Transverse colon (tissue), 4 donors: Measurements from ENCODE around the gene PUM1. TPM values are rescaled to one million over a fixed set of nuclear protein-coding genes. Genes with fewer than 3 reads are reported as not detected.

ENCODE experiments used
- DNase-seq: peaks from one replicate; pipeline ENCODE4 v3.0.0-alpha.2; 2019
- H3K27ac ChIP-seq, 4 donors: fragments of 200-600 bp; sonication (generic); 2 replicates each; pipeline ENCODE4 v1.5.1; 2016 to 2018; ENCODE audit warnings: inconsistent platforms in 4 of 4
- H3K27me3 ChIP-seq: fragments of 200-600 bp; sonication (generic); 2 replicates; pipeline ENCODE4 v1.5.1; 2017; ENCODE audit warnings: inconsistent platforms
- H3K36me3 ChIP-seq, 4 donors: fragments of 200-600 bp; sonication (generic); 2 replicates each; pipeline ENCODE4 v1.5.1; 2017 to 2019; ENCODE audit warnings: inconsistent platforms in 4 of 4
- H3K4me1 ChIP-seq, 4 donors: fragments of 200-600 bp; sonication (generic); 2 replicates each; pipeline ENCODE4 v1.5.1; 2017 to 2020; ENCODE audit warnings: inconsistent platforms in 4 of 4
- H3K4me3 ChIP-seq, 4 donors: fragments of 200-600 bp; sonication (generic); 1 replicate in 1 of 4; 2 replicates in 3 of 4; pipeline versions ENCODE4 v1.5.1 to v1.6.1; 2017 to 2019; ENCODE audit warnings: inconsistent platforms in 4 of 4
- H3K9me3 ChIP-seq, 2 donors: fragments of 200-600 bp; sonication (generic); 2 replicates each; pipeline ENCODE4 v1.5.1; 2017 to 2019; ENCODE audit warnings: inconsistent platforms in 2 of 2
- EP300 ChIP-seq: sonication (generic); formaldehyde crosslinking; IDR thresholded peaks from one replicate; pipeline ENCODE4 v1.6.1; 2017; ENCODE audit warnings: antibody characterized with exemption, low read depth
- POLR2A ChIP-seq: fragments of 450-650 bp; IDR thresholded peaks from one replicate; pipeline ENCODE4 v1.6.1; 2016; ENCODE audit warnings: antibody characterized with exemption, mild to moderate bottlenecking, moderate library complexity
- POLR2AphosphoS5 ChIP-seq, 3 donors: sonication (generic); formaldehyde crosslinking; IDR thresholded peaks; one replicate each; pipeline ENCODE4 v1.6.1; 2016; ENCODE audit warnings: antibody characterized with exemption in 3 of 3
- WGBS, 2 donors: methylation state at CpG; one replicate each; pipeline ENCODE4 v1.1.5; 2018; ENCODE audit warnings: low coverage in 1 of 2; 5-methylcytosine and 5-hydroxymethylcytosine counted together
- in situ Hi-C, 4 donors: fragments of 200-750 bp; cut with MboI; loops; one replicate each; pipeline versions ENCODE4 v1.15.0 to v1.15.1; 2017; ENCODE audit warnings: low sequenced_read_pairs in 3 of 4, low pct_ligation_motif_present in 1 of 4, low pct_unique_long_range_greater_than_20kb in 1 of 4
- intact Hi-C: fragments of 100-400 bp; cut with DNase I; formaldehyde crosslinking; loops from one replicate; pipeline ENCODE4 v1.15.1; 2023; ENCODE audit warnings: low total_unique reads
- small RNA-seq, 4 donors: library from RNA; depleted of rRNA; stranded (forward); fragments of <200 nt; gene quantifications; one replicate each; pipeline ENCODE3, GENCODE V24; 2016
- total RNA-seq, 4 donors: library from RNA; depleted of rRNA; stranded (reverse); fragments of >200 nt; gene quantifications; one replicate each; pipeline ENCODE4 v1.1.0, GENCODE V29; 2016
- TF ChIP-seq, protein P1 (sequence below), 5 experiments: fragments of 200-600 bp in 3 of 5; fragments of 450-650 bp in 2 of 5; sonication (generic) in 3 of 5; IDR thresholded peaks; 1 replicate in 2 of 5; 2 replicates in 3 of 5; pipeline ENCODE4 v1.5.1; 2016 to 2017; ENCODE audit warnings: antibody characterized with exemption in 5 of 5, inconsistent platforms in 3 of 5, mild to moderate bottlenecking in 2 of 5, moderate library complexity in 1 of 5

The PUM1 gene
- total RNA-seq, 4 donors from 2014 or later: 73.6 to 201 (median 78.5) TPM

DNA sequence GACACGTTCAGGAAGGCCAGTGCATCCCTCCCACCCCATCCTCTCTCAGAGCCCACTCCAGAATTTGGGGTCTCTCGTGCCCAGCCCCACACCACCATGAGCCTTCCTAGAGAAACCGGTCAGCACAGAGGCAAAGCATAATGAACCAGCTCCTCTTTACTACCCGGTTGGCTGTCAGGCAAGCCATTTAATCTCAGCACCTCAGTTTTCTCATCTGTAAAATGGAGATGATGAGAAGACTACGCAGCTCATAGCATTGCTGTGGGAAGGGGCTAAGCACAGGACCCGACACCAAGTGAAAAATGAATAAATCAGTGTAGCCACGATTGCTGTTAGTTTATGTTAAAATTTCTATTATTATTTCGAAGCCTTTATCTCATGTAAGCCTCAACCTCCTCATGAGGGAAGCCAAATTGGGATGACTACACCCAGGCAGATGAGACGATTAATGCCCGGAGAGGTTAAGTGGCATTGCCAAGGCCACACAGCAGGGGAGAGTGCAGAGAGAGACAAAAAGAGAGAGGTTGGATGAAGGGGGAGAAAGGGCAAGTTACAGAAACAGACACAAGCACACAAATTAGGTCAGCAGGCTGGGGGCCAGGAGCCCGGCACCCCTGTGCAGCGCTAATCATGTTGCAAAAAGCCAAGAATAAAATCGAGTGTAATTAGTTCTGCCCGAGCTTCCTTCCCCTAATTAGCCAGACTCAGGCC is 182.7 kb downstream of the PUM1 start:
- no peaks in the 10 kb centered on the region for H3K36me3 ChIP-seq
- intact Hi-C loops: no loop called here
- in situ Hi-C loops: no loop called here
- H3K9me3 ChIP-seq: no peaks in the 10 kb centered on the region
- H3K4me3 ChIP-seq: no peak overlapping the region
- H3K27ac ChIP-seq: peak overlapping the region in 3 of 4 donors; percentile 2 to 83 (median 29)
- 80 to 82% methylated on average over 6 to 14 of the region's 14 CpGs for WGBS, 2 donors
- H3K4me1 ChIP-seq: peaks cover 6 to 36% (median 29%) of the 10 kb centered on the region in 4 donors
- no peaks in the 10 kb centered on the region for H3K27me3 ChIP-seq
- no peak for DNase-seq
- TF ChIP-seq POLR2A (no peak), EP300 (no peak), POLR2AphosphoS5 (IDR thresholded peaks at IDR 0.05) (no peak)
- TF ChIP-seq, protein P1, sequence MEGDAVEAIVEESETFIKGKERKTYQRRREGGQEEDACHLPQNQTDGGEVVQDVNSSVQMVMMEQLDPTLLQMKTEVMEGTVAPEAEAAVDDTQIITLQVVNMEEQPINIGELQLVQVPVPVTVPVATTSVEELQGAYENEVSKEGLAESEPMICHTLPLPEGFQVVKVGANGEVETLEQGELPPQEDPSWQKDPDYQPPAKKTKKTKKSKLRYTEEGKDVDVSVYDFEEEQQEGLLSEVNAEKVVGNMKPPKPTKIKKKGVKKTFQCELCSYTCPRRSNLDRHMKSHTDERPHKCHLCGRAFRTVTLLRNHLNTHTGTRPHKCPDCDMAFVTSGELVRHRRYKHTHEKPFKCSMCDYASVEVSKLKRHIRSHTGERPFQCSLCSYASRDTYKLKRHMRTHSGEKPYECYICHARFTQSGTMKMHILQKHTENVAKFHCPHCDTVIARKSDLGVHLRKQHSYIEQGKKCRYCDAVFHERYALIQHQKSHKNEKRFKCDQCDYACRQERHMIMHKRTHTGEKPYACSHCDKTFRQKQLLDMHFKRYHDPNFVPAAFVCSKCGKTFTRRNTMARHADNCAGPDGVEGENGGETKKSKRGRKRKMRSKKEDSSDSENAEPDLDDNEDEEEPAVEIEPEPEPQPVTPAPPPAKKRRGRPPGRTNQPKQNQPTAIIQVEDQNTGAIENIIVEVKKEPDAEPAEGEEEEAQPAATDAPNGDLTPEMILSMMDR (IDR thresholded peaks at IDR 0.05): no peak

Small RNA genes within 50 kb of the gene (small RNA-seq; reads per million reads assigned to genes)
- gene AL356320.1 (0 reads per million in 4 donors), gene RN7SL371P (0 reads per million in 4 donors)

Other genes starting within 250 kb of the PUM1 start
- gene SDC3, start 157.0 kb downstream of the PUM1 start, total RNA-seq: 10 to 100 TPM in 3 of 4 donors, 1 to 10 TPM in 1; 7.9 to 35.4 (median 10.1) TPM
- not detected for gene NKAIN1, start 174.2 kb upstream of the PUM1 start, total RNA-seq
- gene SNRNP40, start 231.1 kb upstream of the PUM1 start, total RNA-seq: 100 to 1,000 TPM in 1 of 4 donors, 10 to 100 TPM in 3; 20.2 to 154 (median 32.3) TPM
- gene ZCCHC17, start 231.3 kb upstream of the PUM1 start, total RNA-seq: 10 to 100 TPM in 3 of 4 donors, 1 to 10 TPM in 1; 4.8 to 18.7 (median 13.7) TPM